Activated gamma-delta T cell treated with Interleukin-2 at 50 U/mL for 16 hours (primary cell): ENCODE measurements around the gene CCRL2.
"Not testable (repeated sequence)": the region's sequence is repeated elsewhere in the genome, so short reads cannot be mapped to it uniquely, and the experiment has no call there.

Experiments used
- DNase-seq: peaks from one replicate; pipeline ENCODE4 v3.0.0-alpha.2; 2020

Gene CCRL2

GRCh38 chr3:46406443-46406787 lies 644 bp upstream of the CCRL2 start:
- DNase-seq, result no peak

GRCh38 chr3:46407970-46408369 lies 911 bp downstream of the CCRL2 start:
- DNase-seq, result no peak

- DNase-seq, result no peak
Observed at GRCh38 chr3:46408853-46409252, 1.8 kb downstream of the CCRL2 start.

GRCh38 chr3:46409739-46410489 lies 2.9 kb downstream of the CCRL2 start:
- no peak for DNase-seq

- DNase-seq, result no peak
Observed at GRCh38 chr3:46410669-46411068, 3.6 kb downstream of the CCRL2 start.

GRCh38 chr3:46411271-46411670 lies 4.2 kb downstream of the CCRL2 start:
- no peak for DNase-seq

- DNase-seq, result no peak
Observed at GRCh38 chr3:46412786-46413298, 5.8 kb downstream of the CCRL2 start.

- no peak for DNase-seq
Observed at GRCh38 chr3:46413951-46414350, 6.9 kb downstream of the CCRL2 start.

GRCh38 chr3:46414739-46415138 lies 7.7 kb downstream of the CCRL2 start:
- DNase-seq, result no peak

GRCh38 chr3:46416125-46416810 lies 9.2 kb downstream of the CCRL2 start:
- no peak for DNase-seq

- DNase-seq, result no peak
Observed at GRCh38 chr3:46416811-46417510, 9.9 kb downstream of the CCRL2 start.

- DNase-seq, result no peak
Observed at GRCh38 chr3:46417841-46418611, 11.0 kb downstream of the CCRL2 start.

- no peak for DNase-seq
Observed at GRCh38 chr3:46419816-46420215, 12.8 kb downstream of the CCRL2 start.

GRCh38 chr3:46420931-46421330 lies 13.9 kb downstream of the CCRL2 start:
- DNase-seq, result no peak

- no peak for DNase-seq
Observed at GRCh38 chr3:46422617-46423016, 15.6 kb downstream of the CCRL2 start.

- no peak for DNase-seq
Observed at GRCh38 chr3:46423588-46423987, 16.5 kb downstream of the CCRL2 start.

- not testable (repeated sequence) for DNase-seq
Observed at GRCh38 chr3:46426476-46426875, 19.4 kb downstream of the CCRL2 start.

- not testable (repeated sequence) for DNase-seq
Observed at GRCh38 chr3:46427404-46427803, 20.3 kb downstream of the CCRL2 start.

GRCh38 chr3:46427916-46428833 lies 21.1 kb downstream of the CCRL2 start:
- DNase-seq, result no peak

- DNase-seq, result no peak
Observed at GRCh38 chr3:46429250-46429649, 22.2 kb downstream of the CCRL2 start.

- DNase-seq, result no peak
Observed at GRCh38 chr3:46429671-46430070, 22.6 kb downstream of the CCRL2 start.

GRCh38 chr3:46430879-46431278 lies 23.8 kb downstream of the CCRL2 start:
- DNase-seq, result not testable (repeated sequence)
